ENCODE data around the gene RNF227.

The RNF227 gene

DNA sequence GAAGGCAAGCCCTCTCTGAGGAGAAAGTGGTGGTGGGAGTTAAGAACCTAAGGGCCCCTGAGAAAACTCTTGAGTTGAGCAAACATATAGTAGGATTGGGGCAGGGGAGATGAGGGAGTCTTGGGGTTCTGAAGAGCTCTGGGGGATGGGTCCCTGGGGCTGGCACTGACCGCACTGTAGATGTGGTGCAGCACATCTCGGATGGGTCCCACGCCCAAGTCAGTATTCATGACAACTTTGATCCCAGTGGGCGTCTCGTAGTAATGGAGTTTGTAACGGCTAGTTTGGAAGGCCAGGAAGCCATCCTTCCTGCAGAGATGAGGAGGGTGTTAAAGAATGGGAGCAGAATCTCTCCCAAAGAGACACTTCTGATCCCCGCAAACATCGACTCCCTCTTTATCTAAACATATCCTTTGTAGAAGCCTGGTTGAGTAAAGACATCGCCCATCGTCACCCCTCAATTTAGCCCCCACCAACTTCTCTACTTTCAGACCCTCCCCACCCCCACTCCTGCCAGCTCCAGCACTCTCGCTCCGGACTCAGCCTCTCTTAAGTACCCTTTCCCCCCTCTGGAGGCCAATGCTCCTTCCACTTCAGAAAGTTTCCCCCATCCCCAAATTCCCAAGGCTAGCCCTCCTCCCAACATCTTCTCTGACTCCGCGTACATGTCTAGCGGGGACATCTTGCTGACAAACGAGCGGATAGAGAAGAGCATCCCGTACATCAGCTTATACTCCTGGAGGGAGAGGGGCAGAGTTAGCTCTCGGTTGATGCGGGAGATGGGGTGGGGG lies 14.9 kb upstream of the RNF227 start:
- FAIRE-seq (no peak), DNase-seq (ENCODE audit: insufficient read length, low spot score) (no peak)

DNA sequence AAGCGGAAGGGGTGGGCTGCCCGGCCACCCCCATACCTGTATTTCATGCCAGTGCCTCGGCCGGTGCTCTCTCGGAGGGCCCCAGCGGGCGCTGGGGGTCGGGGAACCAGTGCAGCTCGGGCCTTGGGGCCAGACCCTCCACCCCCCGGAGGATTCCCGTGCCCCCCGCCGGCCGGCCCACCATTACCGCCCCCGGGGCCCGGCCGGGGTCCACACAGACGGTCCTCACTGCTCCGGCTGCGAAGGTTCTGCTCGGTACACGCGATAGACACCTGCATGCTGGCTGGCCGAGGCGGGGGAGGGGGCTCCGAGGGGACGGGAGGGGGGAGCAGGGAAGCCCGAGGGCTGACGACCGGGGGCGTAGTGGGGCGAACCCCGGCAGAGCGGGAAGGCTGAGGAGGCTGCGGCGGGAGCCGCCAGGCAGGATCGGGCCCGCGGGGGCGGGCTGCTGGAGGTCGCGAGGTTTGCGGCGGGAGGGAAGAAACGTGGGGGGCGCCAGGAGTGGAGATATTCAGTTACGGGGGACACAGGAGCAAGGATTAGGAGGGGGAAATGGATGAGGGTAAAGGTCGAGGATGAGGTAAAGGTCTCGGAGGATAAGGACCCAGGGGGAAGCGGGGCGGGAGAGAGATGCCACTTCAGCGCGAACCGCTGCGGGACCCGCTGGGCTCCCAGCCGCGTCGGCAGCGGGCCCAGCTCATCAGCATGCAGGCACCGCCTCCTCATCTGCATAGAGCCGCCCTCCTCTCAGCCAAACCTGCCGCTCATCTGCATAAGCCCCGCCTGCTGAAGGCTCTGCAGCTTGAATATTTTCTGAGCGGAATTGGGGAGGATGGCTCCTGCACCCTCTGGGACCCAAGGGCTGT lies 13.3 kb upstream of the RNF227 start, which contains the start of gene KCNAB3:
KCNAB3 (minus strand) TSS at position 699 of the 866 bp plus-strand sequence; CDS start at position 278, 421 bp downstream.
- FAIRE-seq, result no peak

DNA sequence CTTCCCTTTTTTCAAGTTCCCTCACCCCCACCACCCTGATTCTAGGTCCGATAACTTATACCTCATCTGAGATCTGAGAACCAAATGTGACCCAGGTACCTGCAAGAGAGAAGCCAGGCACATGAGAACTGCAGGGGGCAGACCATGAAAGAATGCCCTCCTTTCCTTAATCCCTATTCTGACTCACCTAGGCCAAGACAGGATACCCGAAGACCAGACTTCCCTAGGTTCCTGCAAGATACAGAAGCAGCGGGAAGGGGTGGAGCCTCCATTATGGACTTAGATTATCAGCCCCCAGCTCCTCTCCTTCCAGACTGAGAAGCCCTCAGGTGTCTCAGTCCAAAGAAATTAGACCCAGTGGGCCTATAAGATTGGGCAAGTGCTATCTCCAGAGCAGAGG lies 11.5 kb upstream of the RNF227 start:
- no peak for FAIRE-seq

More for the DNA sequence above, 13.3 kb upstream of the RNF227 start, which contains the start of gene KCNAB3:
- peak; percentile 73 for DNase-seq (ENCODE audit: insufficient read length, low spot score)

GRCh38 chr17:7922845-7923628 lies 6.9 kb upstream of the RNF227 start:
- no peak for FAIRE-seq
- no peak for DNase-seq (ENCODE audit: insufficient read length, low spot score)

More for the DNA sequence above, 11.5 kb upstream of the RNF227 start:
- no peak for DNase-seq (ENCODE audit: insufficient read length, low spot score)

- FAIRE-seq (no peak), DNase-seq (ENCODE audit: insufficient read length, low spot score) (no peak)
These were observed 6.3 kb upstream of the RNF227 start for GRCh38 chr17:7922269-7922844.

DNA sequence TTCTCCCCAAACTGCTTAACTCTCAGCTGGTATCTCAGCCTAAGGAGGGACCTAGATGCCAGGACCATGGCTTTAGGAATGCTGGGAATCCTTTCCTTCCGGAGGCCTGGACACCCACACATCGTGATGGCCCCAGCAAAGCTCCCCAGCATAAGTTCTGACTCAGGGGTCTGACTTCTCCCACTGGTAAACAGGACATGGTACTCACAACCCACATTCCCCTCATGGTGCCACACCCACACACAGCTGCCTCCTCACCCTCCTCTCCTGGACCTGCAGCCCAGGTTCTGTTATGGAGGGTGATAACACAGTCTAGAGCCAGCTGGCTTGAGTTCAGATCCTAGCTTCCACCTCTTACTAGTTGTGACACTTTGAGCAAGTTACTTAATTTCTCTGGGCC lies 719 bp upstream of the RNF227 start:
- peak; percentile 21 for DNase-seq (ENCODE audit: insufficient read length, low spot score)
- no peak for FAIRE-seq

DNA sequence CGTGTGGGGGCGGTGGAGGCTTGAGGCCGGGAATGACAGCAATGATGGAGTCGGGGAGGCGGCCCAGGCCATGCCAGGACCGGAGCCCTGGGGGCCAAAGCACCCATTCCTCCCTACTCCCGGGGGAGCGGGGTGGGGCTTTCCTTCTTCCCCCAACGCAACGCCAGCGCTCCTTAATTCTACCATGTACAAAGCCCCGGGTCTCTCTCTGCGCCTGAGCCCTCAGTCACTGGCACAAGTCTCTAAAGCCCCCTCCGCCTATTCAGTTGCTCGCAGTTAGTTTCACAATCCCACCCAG lies 245 bp upstream of the RNF227 start:
- DNase-seq (ENCODE audit: insufficient read length, low spot score) (no peak), FAIRE-seq (no peak)

DNA sequence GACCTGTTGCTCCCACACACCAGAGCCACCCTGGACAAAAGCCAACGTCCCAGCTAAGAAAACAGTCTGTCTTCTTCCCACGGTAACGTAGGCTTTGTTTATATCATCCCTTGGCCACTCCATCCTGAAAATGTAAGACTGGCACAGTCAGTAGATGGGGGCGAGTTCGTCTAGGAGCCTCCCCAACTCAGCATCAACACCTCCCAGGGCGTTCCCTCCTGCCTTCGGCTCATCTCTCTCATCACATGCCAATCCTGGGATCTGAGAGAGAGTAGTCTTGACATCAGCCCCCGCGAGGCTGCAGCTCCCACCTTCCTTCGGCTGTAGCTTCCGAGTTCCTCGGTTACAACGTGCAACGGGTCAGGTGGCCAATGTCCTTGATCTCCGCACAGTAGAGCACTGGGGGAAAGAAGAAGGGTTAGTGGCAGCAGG lies 894 bp downstream of the RNF227 start:
- FAIRE-seq, result peak; percentile 42
- no peak for DNase-seq (ENCODE audit: insufficient read length, low spot score)

DNA sequence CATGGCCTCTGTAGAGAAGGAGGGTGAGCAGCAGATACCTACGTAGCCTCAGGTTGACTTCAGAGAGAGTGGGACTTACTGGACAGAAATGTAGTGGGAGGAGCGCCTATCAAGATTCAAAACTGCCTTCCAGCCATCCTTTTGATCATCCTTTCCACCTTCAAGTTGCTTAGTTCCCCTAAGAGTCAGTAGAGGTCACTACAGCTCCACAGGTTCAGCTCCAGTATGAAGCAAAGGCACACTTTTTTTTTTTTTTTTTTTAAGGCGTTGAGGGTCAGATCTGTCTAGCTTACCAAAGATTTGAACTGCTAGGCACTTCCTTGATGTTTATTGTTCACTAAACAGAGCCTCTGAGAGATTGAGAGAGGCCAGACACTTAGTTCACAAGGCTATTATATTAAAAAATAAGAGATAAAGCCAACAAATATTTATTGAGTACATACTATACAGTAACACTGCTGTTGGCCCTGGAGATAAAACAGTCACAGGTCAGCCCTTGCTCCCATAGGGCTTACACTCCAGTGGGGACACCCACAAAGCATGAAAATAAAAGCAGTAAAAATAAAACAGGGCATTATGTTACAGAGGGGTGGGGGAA lies 3.1 kb downstream of the RNF227 start:
- FAIRE-seq (peak; percentile 4), DNase-seq (ENCODE audit: insufficient read length, low spot score) (peak; percentile 63)

DNA sequence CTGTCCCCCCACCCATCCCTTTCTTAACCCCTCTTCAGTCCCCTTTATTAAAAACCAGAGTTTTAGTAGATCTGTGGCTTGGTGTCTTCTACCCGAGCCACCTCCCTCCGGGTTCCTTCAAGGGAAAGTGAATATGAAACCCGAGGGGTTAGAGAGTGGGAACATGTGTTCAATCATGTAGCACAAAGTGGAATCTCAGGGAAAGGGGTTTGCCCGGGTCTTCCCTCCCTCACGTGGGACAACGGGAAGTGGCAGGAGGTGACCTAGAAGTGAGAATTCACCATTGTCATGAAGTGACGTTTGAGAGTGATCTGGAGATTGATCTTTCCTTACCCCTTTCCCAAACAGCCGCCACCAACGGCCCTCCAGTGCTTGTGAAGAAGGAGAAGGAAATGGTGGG lies 5.0 kb downstream of the RNF227 start:
- FAIRE-seq (no peak), DNase-seq (ENCODE audit: insufficient read length, low spot score) (no peak)

DNA sequence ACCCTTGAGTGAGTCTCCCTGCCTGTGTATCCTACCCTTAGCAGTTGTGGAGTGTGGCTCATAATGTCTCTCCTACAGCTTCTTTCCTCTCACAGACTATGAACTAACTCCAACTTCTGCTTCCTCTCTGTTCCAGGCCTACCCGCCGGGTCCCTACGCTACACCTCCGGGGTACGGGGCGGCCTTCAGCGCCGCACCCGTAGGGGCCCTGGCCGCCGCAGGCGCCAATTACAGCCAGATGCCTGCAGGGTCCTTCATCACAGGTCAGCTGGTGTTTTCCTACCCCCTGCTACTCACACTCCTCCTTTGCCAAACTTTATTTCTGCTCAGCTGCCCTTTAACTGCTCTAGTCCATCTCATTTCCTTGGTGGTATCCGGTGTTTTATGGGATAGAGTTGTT lies 5.4 kb downstream of the RNF227 start:
- FAIRE-seq (no peak), DNase-seq (ENCODE audit: insufficient read length, low spot score) (no peak)

GRCh38 chr17:7910281-7910680 lies 5.8 kb downstream of the RNF227 start:
- FAIRE-seq (no peak), DNase-seq (ENCODE audit: insufficient read length, low spot score) (no peak)

DNA sequence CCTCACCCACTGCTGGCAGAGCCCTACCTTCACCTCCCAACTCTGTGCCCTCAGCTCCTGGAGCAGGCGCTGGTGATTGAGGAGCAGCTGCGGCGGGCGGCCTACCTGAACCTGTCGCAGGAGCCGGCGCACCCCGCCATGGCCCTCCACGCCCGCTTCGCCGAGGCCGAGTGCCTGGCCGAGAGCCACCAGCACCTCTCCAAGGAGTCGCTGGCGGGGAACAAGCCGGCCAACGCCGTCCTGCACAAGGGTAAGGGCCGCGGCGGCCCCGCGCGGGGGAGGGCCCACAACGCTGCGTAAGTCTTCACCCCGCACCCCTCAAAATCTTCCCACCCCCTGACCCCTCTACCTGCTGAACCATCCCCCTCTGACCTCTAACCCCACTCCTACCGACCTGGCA lies 7.0 kb downstream of the RNF227 start:
- no peak for DNase-seq (ENCODE audit: insufficient read length, low spot score)
- no peak for FAIRE-seq

- DNase-seq (ENCODE audit: insufficient read length, low spot score), result no peak
- peak; percentile 40 for FAIRE-seq
These were observed 12.7 kb downstream of the RNF227 start for GRCh38 chr17:7903154-7904103.

- DNase-seq (ENCODE audit: insufficient read length, low spot score), result peak; percentile 46
- peak; percentile 59 for FAIRE-seq
These were observed 18.3 kb downstream of the RNF227 start for GRCh38 chr17:7897773-7898172.

DNA sequence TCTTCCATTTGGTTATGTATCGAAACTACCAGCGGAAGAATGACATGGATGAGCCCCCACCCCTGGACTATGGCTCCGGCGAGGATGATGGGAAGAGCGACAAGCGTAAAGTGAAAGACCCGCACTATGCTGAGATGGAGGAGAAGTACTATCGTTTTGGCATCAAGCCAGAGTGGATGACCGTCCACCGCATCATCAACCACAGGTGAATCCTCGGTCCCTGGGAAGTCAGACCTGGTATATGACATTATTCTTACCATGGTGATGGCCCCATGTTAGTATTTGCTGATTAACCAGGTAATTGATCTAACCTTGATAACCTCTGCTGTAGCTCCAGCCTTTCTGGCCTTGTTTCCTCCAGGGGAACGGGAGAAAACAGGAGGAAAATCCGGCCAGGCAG lies 19.0 kb downstream of the RNF227 start:
- FAIRE-seq, result peak; percentile 40
- DNase-seq (ENCODE audit: insufficient read length, low spot score), result no peak

DNA sequence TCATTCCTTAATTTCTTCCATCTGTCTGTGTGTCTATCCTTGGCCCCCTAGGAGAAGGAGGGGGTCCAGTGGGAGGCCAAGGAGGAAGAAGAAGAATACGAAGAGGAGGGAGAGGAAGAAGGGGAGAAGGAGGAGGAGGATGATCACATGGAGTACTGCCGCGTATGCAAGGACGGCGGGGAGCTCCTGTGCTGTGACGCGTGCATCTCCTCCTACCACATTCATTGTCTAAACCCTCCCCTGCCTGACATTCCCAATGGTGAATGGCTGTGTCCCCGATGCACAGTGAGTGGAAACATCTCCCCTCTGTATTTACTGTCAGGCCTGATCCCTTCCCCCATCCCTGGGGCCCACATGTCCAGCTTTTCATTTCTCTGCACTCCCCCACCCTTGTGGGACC lies 21.2 kb downstream of the RNF227 start:
- DNase-seq (ENCODE audit: insufficient read length, low spot score) (no peak), FAIRE-seq (no peak)

DNA sequence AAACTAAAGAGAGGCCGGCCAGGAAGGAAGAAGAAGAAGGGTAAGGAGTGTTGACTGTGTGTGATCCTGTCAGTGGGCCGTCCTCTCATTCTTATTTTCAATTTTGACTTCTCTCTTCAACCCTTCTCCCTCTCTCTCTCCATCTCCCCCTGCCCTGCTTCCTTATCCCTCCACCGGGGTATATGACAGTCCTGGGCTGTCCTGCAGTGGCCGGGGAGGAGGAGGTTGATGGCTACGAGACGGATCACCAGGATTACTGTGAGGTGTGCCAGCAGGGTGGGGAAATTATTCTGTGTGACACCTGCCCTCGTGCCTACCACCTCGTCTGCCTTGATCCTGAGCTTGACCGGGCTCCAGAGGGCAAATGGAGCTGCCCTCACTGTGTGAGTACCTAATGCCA lies 21.9 kb downstream of the RNF227 start:
- FAIRE-seq (no peak), DNase-seq (ENCODE audit: insufficient read length, low spot score) (no peak)

GRCh38 chr17:7893187-7893880 lies 22.8 kb downstream of the RNF227 start:
- no peak for DNase-seq (ENCODE audit: insufficient read length, low spot score)
- FAIRE-seq, result no peak
